ENCODE measurements around the gene KRT71. TPM values are rescaled to one million over a fixed set of nuclear protein-coding genes. Genes with fewer than 3 reads are reported as not detected.

KRT71 gene
- total RNA-seq, 1 experiment from 2014 or later = not detected

DNA sequence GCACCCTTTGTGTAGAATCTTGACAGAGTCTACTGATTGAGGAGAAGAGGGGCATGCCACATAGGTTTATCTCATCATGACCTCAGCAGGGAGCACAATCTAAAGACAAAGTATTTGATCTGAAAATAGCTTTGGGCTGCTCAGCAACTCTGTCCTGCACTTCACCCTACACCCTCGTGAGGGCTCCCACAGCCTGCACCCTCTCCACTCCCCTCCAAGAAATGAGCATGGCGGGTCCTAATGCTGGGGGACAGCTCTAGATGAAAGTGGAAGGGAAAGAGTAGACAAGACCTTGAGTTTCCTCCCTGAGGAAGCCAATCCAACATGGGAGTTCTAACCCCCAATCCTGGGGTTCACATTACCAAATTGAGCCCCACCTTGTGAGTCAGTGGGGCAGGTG lies 22.0 kb downstream of the KRT71 start:
- Histone ChIP-seq H3K27me3 (no peaks in the 10 kb centered on the region), H3K4me3 (no peak overlapping the region), H3K36me3 (no peaks in the 10 kb centered on the region), H3K9me3 (no peaks in the 10 kb centered on the region)
- no peak for DNase-seq

DNA sequence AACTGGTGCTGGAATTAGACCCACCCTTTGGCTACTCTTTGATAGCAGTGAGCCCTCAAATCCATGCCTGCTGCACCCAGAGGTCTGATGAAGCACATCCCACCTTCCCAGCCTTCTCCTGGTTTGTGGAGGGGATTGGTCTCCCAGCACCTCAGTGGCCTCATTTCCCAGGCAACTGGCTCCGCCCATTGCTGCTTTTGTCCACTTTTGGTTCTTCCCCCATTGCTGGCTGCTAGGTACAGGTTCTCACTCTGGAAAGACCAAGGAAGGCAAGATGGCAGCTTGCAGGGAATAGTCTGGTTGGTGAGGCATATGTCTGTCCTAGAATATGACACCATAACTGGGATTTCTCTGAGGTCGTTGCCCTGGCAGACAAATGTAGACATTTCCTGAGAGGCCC lies 22.6 kb downstream of the KRT71 start:
- no peak for DNase-seq
- H3K4me3 ChIP-seq = no peak overlapping the region
- no peaks in the 10 kb centered on the region for H3K9me3 ChIP-seq
- no peaks in the 10 kb centered on the region for H3K27me3 ChIP-seq
- no peaks in the 10 kb centered on the region for H3K36me3 ChIP-seq

- H3K27me3 ChIP-seq = no peaks in the 10 kb centered on the region
- H3K9me3 ChIP-seq = no peaks in the 10 kb centered on the region
- no peak for DNase-seq
- no peak overlapping the region for H3K4me3 ChIP-seq
- H3K36me3 ChIP-seq = no peaks in the 10 kb centered on the region
Measured at GRCh38 chr12:52529846-52530245, 23.1 kb downstream of the KRT71 start.

DNA sequence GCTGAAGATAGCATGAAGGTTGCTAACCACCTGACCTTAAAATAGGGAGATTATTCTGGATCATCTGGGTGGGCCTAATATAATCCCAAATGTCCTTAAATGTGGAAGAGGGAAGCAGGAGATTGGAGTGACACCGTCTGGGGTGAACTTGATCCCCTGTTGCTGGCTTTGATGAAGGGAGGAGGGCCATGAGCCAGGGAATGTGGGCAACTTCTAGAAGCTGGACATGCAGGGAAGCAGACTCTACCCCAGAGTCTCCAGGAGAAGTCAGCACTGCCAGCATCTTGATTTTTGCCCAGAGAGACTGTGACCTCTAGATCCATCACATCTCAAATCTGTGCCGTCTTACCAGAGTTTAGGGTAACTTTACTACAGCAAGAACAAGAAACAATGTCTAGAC lies 23.5 kb downstream of the KRT71 start:
- H3K36me3 ChIP-seq = no peaks in the 10 kb centered on the region
- H3K4me3 ChIP-seq = no peak overlapping the region
- no peaks in the 10 kb centered on the region for H3K9me3 ChIP-seq
- DNase-seq = no peak
- H3K27me3 ChIP-seq = no peaks in the 10 kb centered on the region

- no peak for DNase-seq
- Histone ChIP-seq H3K36me3 (no peaks in the 10 kb centered on the region), H3K4me3 (no peak overlapping the region), H3K27me3 (no peaks in the 10 kb centered on the region), H3K9me3 (no peaks in the 10 kb centered on the region)
Measured at GRCh38 chr12:52528641-52529143, 24.3 kb downstream of the KRT71 start.

- H3K4me3 ChIP-seq = no peak overlapping the region
- H3K27me3 ChIP-seq = no peaks in the 10 kb centered on the region
- DNase-seq = no peak
- no peaks in the 10 kb centered on the region for H3K9me3 ChIP-seq
- H3K36me3 ChIP-seq = no peaks in the 10 kb centered on the region
Measured at GRCh38 chr12:52527121-52527800, 25.7 kb downstream of the KRT71 start.

DNA sequence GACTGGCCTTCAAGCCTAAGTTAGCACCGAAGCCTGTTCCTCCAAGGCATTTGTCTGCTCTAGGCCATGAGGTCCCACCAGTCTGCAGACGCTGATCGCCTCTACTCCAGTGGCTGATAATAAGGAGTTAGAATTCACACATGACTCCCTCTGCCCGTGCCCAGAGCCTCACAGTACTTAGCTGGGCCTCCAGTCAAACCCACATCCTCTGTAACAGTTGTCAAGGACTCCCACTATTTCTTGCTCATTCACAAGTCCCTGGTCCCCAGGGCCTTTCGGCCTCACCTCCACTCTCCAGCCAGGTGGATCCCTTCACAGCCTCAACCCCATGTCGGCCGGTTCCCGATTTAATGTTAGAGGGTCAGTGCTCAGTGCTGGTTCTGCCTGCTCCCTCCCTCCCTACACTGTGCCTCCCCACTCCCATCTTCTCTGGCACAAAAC lies 26.4 kb downstream of the KRT71 start:
- DNase-seq = peak; percentile 26

DNA sequence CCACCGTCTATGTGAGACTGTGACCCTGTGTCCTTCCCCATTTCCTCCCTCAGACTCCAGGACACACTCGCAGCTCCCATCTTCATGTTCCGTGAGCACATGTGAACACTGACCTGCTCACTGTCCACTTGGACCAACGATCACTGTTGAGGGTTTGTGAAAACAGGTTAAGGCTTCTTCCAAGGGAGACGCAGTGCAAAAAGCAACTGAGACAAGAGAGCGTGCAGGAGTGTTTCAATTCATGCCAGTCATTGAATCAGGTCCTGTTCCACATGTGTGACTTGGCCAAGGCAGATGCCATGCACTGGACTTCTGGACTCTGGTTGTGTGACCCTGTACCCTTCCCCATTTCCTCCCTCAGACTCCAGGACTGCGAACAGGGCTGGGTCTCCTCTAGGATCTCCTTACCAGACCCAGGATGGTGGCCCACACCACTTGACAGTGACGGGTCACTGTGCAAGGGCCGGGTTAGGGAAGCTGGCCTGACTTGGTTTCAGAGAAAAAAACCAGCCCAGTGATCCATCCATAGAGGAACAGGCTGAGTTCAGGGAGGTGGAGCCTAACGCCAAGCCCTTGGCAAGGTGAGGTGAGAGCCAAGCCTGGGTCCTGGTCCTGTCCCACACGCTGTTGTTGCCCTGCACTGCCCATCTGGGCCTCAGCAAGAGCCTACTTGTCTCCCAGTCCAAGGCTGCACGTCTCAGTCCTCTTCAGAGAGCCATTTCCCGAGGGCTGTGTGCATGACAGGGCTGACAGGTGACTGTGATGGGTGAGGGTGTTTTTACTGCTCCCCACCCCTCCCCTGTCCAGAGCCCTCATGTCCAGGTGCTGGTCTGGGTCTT lies 27.1 kb downstream of the KRT71 start:
- no peak overlapping the region for H3K4me3 ChIP-seq
- no peaks in the 10 kb centered on the region for H3K9me3 ChIP-seq
- H3K36me3 ChIP-seq = no peaks in the 10 kb centered on the region
- DNase-seq = no peak
- no peaks in the 10 kb centered on the region for H3K27me3 ChIP-seq

More for the DNA sequence above, 26.4 kb downstream of the KRT71 start:
- Histone ChIP-seq H3K4me3 (no peak overlapping the region), H3K36me3 (no peaks in the 10 kb centered on the region), H3K27me3 (no peaks in the 10 kb centered on the region), H3K9me3 (no peaks in the 10 kb centered on the region)

DNA sequence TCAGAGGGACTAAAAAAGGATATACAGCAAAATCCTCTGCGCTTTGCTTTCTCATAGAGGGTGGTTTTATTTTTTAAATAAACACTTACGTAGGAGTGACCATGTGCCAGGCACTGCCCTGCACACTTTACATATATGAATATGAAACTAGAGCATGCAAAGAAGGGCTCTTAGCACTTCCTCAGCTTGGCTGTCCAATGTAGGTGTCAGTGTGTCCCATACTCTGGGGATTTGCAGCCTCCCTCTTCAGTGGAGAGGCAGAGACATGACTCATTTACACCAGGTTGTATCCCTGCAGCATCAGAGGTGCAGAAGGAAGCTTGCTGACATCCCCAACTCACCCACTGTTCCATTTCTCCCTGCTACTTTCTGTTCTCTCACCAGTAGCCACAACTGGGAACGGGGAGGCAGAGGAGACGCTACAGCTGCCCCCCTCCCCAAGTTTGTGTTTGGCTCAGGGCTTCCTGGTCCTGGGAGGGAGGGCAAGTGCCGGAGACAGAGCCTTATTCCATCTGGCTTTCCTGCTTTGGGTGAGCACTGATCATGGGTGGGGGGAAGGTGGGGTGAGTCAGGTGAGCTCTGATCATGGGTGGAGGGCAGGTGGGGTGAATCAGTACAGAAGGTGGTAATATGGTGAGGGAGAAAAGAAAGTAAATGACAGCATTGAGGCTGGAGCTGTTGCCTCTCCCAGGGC lies 27.9 kb downstream of the KRT71 start:
- Histone ChIP-seq H3K9me3 (no peaks in the 10 kb centered on the region), H3K4me3 (no peak overlapping the region), H3K27me3 (no peaks in the 10 kb centered on the region), H3K36me3 (no peaks in the 10 kb centered on the region)
- no peak for DNase-seq

GRCh38 chr12:52524241-52524897 lies 28.6 kb downstream of the KRT71 start:
- Histone ChIP-seq H3K9me3 (no peaks in the 10 kb centered on the region), H3K27me3 (no peaks in the 10 kb centered on the region), H3K36me3 (no peaks in the 10 kb centered on the region), H3K4me3 (no peak overlapping the region)
- no peak for DNase-seq

GRCh38 chr12:52523824-52524223 lies 29.1 kb downstream of the KRT71 start:
- Histone ChIP-seq H3K4me3 (no peak overlapping the region), H3K27me3 (no peaks in the 10 kb centered on the region), H3K36me3 (no peaks in the 10 kb centered on the region), H3K9me3 (no peaks in the 10 kb centered on the region)
- no peak for DNase-seq

- Histone ChIP-seq H3K9me3 (no peaks in the 10 kb centered on the region), H3K36me3 (no peaks in the 10 kb centered on the region), H3K27me3 (no peaks in the 10 kb centered on the region), H3K4me3 (no peak overlapping the region)
- DNase-seq = peak; percentile 82
Measured at GRCh38 chr12:52522346-52523011, 30.5 kb downstream of the KRT71 start.

- Histone ChIP-seq H3K9me3 (no peaks in the 10 kb centered on the region), H3K4me3 (no peak overlapping the region), H3K27me3 (no peaks in the 10 kb centered on the region), H3K36me3 (no peaks in the 10 kb centered on the region)
- DNase-seq = peak; percentile 24
Measured at GRCh38 chr12:52521568-52522266, 31.2 kb downstream of the KRT71 start.

- H3K36me3 ChIP-seq = no peaks in the 10 kb centered on the region
- H3K27me3 ChIP-seq = no peaks in the 10 kb centered on the region
- no peaks in the 10 kb centered on the region for H3K9me3 ChIP-seq
- no peak overlapping the region for H3K4me3 ChIP-seq
- DNase-seq = no peak
Measured at GRCh38 chr12:52521175-52521567, 31.8 kb downstream of the KRT71 start.

- H3K36me3 ChIP-seq = no peaks in the 10 kb centered on the region
- H3K4me3 ChIP-seq = no peak within 1 kb of the TSS
- no peak for DNase-seq
- H3K9me3 ChIP-seq = no peaks in the 10 kb centered on the region
- H3K27me3 ChIP-seq = no peaks in the 10 kb centered on the region
Measured at GRCh38 chr12:52519826-52520662, 32.9 kb downstream of the KRT71 start, which contains the start of gene KRT5. KRT5 (minus strand) TSS chr12:52520394; CDS start chr12:52520296, 98 bp downstream.
